ENCODE results near the gene SMCO4. TPM values are rescaled to one million over a fixed set of nuclear protein-coding genes. Genes with fewer than 3 reads are reported as not detected.

Gene SMCO4
- total and polyA plus RNA-seq, 2 donors (not counting 1 experiment from before 2014, with no cell fraction given) = 8.2 to 8.6 TPM

GRCh38 chr11:93559681-93560080 is 16.5 kb upstream of the SMCO4 start:
- H3K4me2 ChIP-seq (ENCODE audit: extremely low read depth, insufficient read depth, low read length) = no peak overlapping the region
- no peak for DNase-seq (ENCODE audit: low read depth in 2 of 2)
- no peak overlapping the region for H3K9ac ChIP-seq (ENCODE audit: insufficient read depth, low read length)
- no peaks in the 10 kb centered on the region for H3K4me1 ChIP-seq (ENCODE audit: control insufficient read depth, extremely low read depth, insufficient read depth, low read length)
- H3K9me3 ChIP-seq (ENCODE audit: control insufficient read depth, insufficient read depth, low read depth, low read length) = no peaks in the 10 kb centered on the region
- no peaks in the 10 kb centered on the region for H3K36me3 ChIP-seq (ENCODE audit: control insufficient read depth, insufficient read depth, low read length)
- H4K20me1 ChIP-seq (ENCODE audit: control insufficient read depth, extremely low read depth, insufficient read depth, low read length) = no peaks in the 10 kb centered on the region
- H3K27ac ChIP-seq (ENCODE audit: insufficient read depth, low read length) = no peak overlapping the region
- no peak overlapping the region for H3K4me3 ChIP-seq (replicated peaks in 1 of 4; ENCODE audit: control extremely low read depth in 1 of 4, insufficient read depth in 1 of 4, low read depth in 3 of 4, low read length in 4 of 4)
- no peaks in the 10 kb centered on the region for H3K79me2 ChIP-seq (ENCODE audit: control insufficient read depth, insufficient read depth, low read length)
- H2AFZ ChIP-seq (ENCODE audit: low read length) = no peak overlapping the region
- H3K27me3 ChIP-seq (ENCODE audit: control insufficient read depth, insufficient read depth, low read length) = peaks cover 3% of the 10 kb centered on the region
- no peak for TF ChIP-seq CTCF (conservative IDR thresholded peaks at IDR 0.05 in 1 of 2, IDR thresholded peaks at IDR 0.05 in 1 of 2; ENCODE audit: low read depth in 1 of 2, low read length in 2 of 2)
- TF ChIP-seq EZH2 (IDR thresholded peaks at IDR 0.05; ENCODE audit: low read length, missing control alignments) = no peak

- Histone ChIP-seq H3K4me1 (ENCODE audit: control insufficient read depth, extremely low read depth, insufficient read depth, low read length) (no peaks in the 10 kb centered on the region), H2AFZ (ENCODE audit: low read length) (no peak overlapping the region), H3K9ac (ENCODE audit: insufficient read depth, low read length) (no peak overlapping the region), H3K4me2 (ENCODE audit: extremely low read depth, insufficient read depth, low read length) (no peak overlapping the region), H3K4me3 (replicated peaks in 1 of 4; ENCODE audit: control extremely low read depth in 1 of 4, insufficient read depth in 1 of 4, low read depth in 3 of 4, low read length in 4 of 4) (no peak overlapping the region), H4K20me1 (ENCODE audit: control insufficient read depth, extremely low read depth, insufficient read depth, low read length) (no peaks in the 10 kb centered on the region), H3K27me3 (ENCODE audit: control insufficient read depth, insufficient read depth, low read length) (peaks cover 4% of the 10 kb centered on the region), H3K9me3 (ENCODE audit: control insufficient read depth, insufficient read depth, low read depth, low read length) (no peaks in the 10 kb centered on the region), H3K36me3 (ENCODE audit: control insufficient read depth, insufficient read depth, low read length) (no peaks in the 10 kb centered on the region), H3K27ac (ENCODE audit: insufficient read depth, low read length) (no peak overlapping the region), H3K79me2 (ENCODE audit: control insufficient read depth, insufficient read depth, low read length) (no peaks in the 10 kb centered on the region)
- DNase-seq (ENCODE audit: low read depth in 2 of 2) = no peak
- no peak for TF ChIP-seq CTCF (conservative IDR thresholded peaks at IDR 0.05 in 1 of 2, IDR thresholded peaks at IDR 0.05 in 1 of 2; ENCODE audit: low read depth in 1 of 2, low read length in 2 of 2)
- no peak for TF ChIP-seq EZH2 (IDR thresholded peaks at IDR 0.05; ENCODE audit: low read length, missing control alignments)
Measured at GRCh38 chr11:93552874-93553273, 9.7 kb upstream of the SMCO4 start.

GRCh38 chr11:93549976-93550375 is 6.8 kb upstream of the SMCO4 start:
- H3K4me2 ChIP-seq (ENCODE audit: extremely low read depth, insufficient read depth, low read length) = no peak overlapping the region
- no peaks in the 10 kb centered on the region for H3K9me3 ChIP-seq (ENCODE audit: control insufficient read depth, insufficient read depth, low read depth, low read length)
- TF ChIP-seq CTCF (conservative IDR thresholded peaks at IDR 0.05 in 1 of 2, IDR thresholded peaks at IDR 0.05 in 1 of 2; ENCODE audit: low read depth in 1 of 2, low read length in 2 of 2) (no peak), EZH2 (IDR thresholded peaks at IDR 0.05; ENCODE audit: low read length, missing control alignments) (no peak)
- no peak overlapping the region for H2AFZ ChIP-seq (ENCODE audit: low read length)
- no peaks in the 10 kb centered on the region for H3K79me2 ChIP-seq (ENCODE audit: control insufficient read depth, insufficient read depth, low read length)
- H3K27ac ChIP-seq (ENCODE audit: insufficient read depth, low read length) = no peak overlapping the region
- H3K27me3 ChIP-seq (ENCODE audit: control insufficient read depth, insufficient read depth, low read length) = peaks cover 4% of the 10 kb centered on the region
- H3K36me3 ChIP-seq (ENCODE audit: control insufficient read depth, insufficient read depth, low read length) = no peaks in the 10 kb centered on the region
- no peak overlapping the region for H3K9ac ChIP-seq (ENCODE audit: insufficient read depth, low read length)
- no peak for DNase-seq (ENCODE audit: low read depth in 2 of 2)
- no peak overlapping the region for H3K4me3 ChIP-seq (replicated peaks in 1 of 4; ENCODE audit: control extremely low read depth in 1 of 4, insufficient read depth in 1 of 4, low read depth in 3 of 4, low read length in 4 of 4)
- H3K4me1 ChIP-seq (ENCODE audit: control insufficient read depth, extremely low read depth, insufficient read depth, low read length) = no peaks in the 10 kb centered on the region
- no peaks in the 10 kb centered on the region for H4K20me1 ChIP-seq (ENCODE audit: control insufficient read depth, extremely low read depth, insufficient read depth, low read length)
